HEK293 (cell line): ENCODE results near the gene PAXX.

Experiments
- EGR2 ChIP-seq: fragments of 450-650 bp; formaldehyde crosslinking; IDR thresholded peaks from 2 replicates; pipeline ENCODE4 v1.5.1; 2016; ENCODE audit warnings: low read depth, missing biosample characterization, missing genetic modification characterization
- GFI1B ChIP-seq: fragments of 450-650 bp; formaldehyde crosslinking; IDR thresholded peaks from 2 replicates; pipeline ENCODE4 v1.5.1; 2016; ENCODE audit warnings: missing biosample characterization, missing genetic modification characterization
- KLF9 ChIP-seq: fragments of 450-650 bp; formaldehyde crosslinking; IDR thresholded peaks from 2 replicates; pipeline ENCODE4 v1.5.1; 2016; ENCODE audit warnings: missing biosample characterization, missing genetic modification characterization, low read depth
- OSR2 ChIP-seq: fragments of 450-650 bp; formaldehyde crosslinking; IDR thresholded peaks from 2 replicates; pipeline ENCODE4 v1.5.1; 2016; ENCODE audit warnings: missing biosample characterization, missing genetic modification characterization
- SCRT2 ChIP-seq: fragments of 450-650 bp; formaldehyde crosslinking; IDR thresholded peaks from 2 replicates; pipeline ENCODE4 v1.5.1; 2016; ENCODE audit warnings: missing biosample characterization, missing genetic modification characterization
- ZNF10 ChIP-seq: fragments of 450-650 bp; formaldehyde crosslinking; IDR thresholded peaks from 2 replicates; pipeline ENCODE4 v1.5.1; 2017; ENCODE audit warnings: missing biosample characterization, missing genetic modification characterization
- ZNF155 ChIP-seq: fragments of 450-650 bp; formaldehyde crosslinking; IDR thresholded peaks from 2 replicates; pipeline ENCODE4 v1.5.1; 2016; ENCODE audit warnings: missing biosample characterization, missing genetic modification characterization
- ZNF174 ChIP-seq: fragments of 450-650 bp; formaldehyde crosslinking; IDR thresholded peaks from 2 replicates; pipeline ENCODE4 v1.5.0; 2017; ENCODE audit warnings: missing biosample characterization, mild to moderate bottlenecking, missing genetic modification characterization
- ZNF19 ChIP-seq: fragments of 450-650 bp; formaldehyde crosslinking; IDR thresholded peaks from 2 replicates; pipeline ENCODE4; 2016; ENCODE audit warnings: missing biosample characterization, missing genetic modification characterization, low read depth
- ZNF292 ChIP-seq: fragments of 450-650 bp; formaldehyde crosslinking; IDR thresholded peaks from 2 replicates; pipeline ENCODE4 v1.5.1; 2016; ENCODE audit warnings: low read depth, missing biosample characterization, missing genetic modification characterization, borderline replicate concordance
- ZNF555 ChIP-seq: fragments of 450-650 bp; formaldehyde crosslinking; conservative IDR thresholded peaks from 2 replicates; pipeline ENCODE4 v1.5.1; 2017; ENCODE audit warnings: missing biosample characterization, mild to moderate bottlenecking, missing genetic modification characterization, inconsistent platforms
- ZNF561 ChIP-seq: fragments of 450-650 bp; IDR thresholded peaks from 2 replicates; pipeline ENCODE4 v1.5.1; 2018; ENCODE audit warnings: missing biosample characterization, missing genetic modification characterization, borderline replicate concordance
- ZNF600 ChIP-seq: fragments of 450-650 bp; formaldehyde crosslinking; IDR thresholded peaks from 2 replicates; pipeline ENCODE4 v1.5.1; 2016; ENCODE audit warnings: missing biosample characterization, missing genetic modification characterization
- ZNF837 ChIP-seq: fragments of 450-650 bp; formaldehyde crosslinking; IDR thresholded peaks from 2 replicates; pipeline ENCODE4 v1.5.1; 2016; ENCODE audit warnings: missing biosample characterization, missing genetic modification characterization
- TF ChIP-seq, protein P1 (sequence below): fragments of 450-650 bp; formaldehyde crosslinking; IDR thresholded peaks from 2 replicates; pipeline ENCODE4 v1.5.1; 2016; ENCODE audit warnings: missing biosample characterization, missing genetic modification characterization
- TF ChIP-seq, protein P2 (sequence below): fragments of 450-650 bp; formaldehyde crosslinking; IDR thresholded peaks from 2 replicates; pipeline ENCODE4 v1.5.1; 2016; ENCODE audit warnings: missing biosample characterization, missing genetic modification characterization
- TF ChIP-seq, protein P3 (sequence below): fragments of 450-650 bp; formaldehyde crosslinking; IDR thresholded peaks from 2 replicates; pipeline ENCODE4 v1.5.1; 2016; ENCODE audit warnings: missing biosample characterization, missing genetic modification characterization
- TF ChIP-seq, protein P4 (sequence below): fragments of 450-650 bp; IDR thresholded peaks from 2 replicates; pipeline ENCODE4 v1.5.1; 2018; ENCODE audit warnings: missing biosample characterization, missing genetic modification characterization
- TF ChIP-seq, protein P5 (sequence below): fragments of 450-650 bp; formaldehyde crosslinking; IDR thresholded peaks from 2 replicates; pipeline ENCODE4 v1.5.1; 2016; ENCODE audit warnings: missing biosample characterization, missing genetic modification characterization
- TF ChIP-seq, protein P6 (sequence below): fragments of 450-650 bp; formaldehyde crosslinking; IDR thresholded peaks from 2 replicates; pipeline ENCODE4 v1.5.1; 2017; ENCODE audit warnings: missing biosample characterization, missing genetic modification characterization
- TF ChIP-seq, protein P7 (sequence below): fragments of 450-650 bp; formaldehyde crosslinking; optimal IDR thresholded peaks from 2 replicates; pipeline ENCODE3; 2016; ENCODE audit warnings: missing biosample characterization, mild to moderate bottlenecking, missing genetic modification characterization
- TF ChIP-seq, protein P8 (sequence below): fragments of 450-650 bp; formaldehyde crosslinking; IDR thresholded peaks from 2 replicates; pipeline ENCODE4 v1.5.1; 2016; ENCODE audit warnings: missing biosample characterization, missing genetic modification characterization, borderline replicate concordance

Gene PAXX

DNA sequence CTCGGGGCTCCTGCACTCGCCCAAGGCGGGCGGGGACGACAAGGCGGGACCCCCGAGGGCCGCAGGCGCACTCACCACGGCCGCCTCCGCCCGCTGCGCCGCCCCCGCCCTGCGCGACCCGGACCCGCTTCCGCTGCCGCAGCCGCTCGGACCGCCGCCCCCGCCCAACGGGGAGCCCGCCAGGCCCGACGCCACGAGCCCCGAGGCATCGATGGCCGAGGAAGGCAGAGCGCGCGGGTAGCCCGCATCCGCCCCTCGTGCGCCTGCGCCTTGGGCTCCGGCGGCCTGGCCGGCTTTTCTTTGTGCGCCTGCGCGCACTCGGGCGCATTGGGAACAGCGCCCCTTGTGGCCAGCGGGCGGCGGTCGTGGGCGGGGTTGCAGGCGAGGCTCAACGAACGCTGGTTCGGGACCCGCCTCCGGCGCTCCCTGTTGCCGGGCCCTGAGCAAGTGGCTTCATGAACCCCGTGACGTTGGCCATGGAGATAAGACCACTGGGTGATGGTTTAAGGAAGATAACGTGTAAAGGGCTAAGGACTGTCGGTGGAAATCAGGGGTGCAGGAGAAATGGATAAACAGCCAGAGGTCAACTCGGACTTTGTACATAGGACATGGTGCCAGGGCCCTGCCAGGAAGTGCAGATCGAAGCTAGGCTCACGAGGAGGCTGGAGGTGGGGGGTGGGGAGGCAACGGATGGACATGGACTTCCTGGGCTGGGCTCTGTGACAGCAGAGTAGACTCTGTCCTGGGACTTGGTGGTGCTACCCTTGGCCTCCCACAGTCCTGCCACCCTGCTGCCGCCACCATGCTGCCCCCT is 47.5 kb upstream of the PAXX start, which contains the start of the genes C8G and FBXW5 (continued):
- no peak for TF ChIP-seq OSR2 (tag by site-specific recombination)
- TF ChIP-seq GFI1B: no peak
- TF ChIP-seq, protein P1, sequence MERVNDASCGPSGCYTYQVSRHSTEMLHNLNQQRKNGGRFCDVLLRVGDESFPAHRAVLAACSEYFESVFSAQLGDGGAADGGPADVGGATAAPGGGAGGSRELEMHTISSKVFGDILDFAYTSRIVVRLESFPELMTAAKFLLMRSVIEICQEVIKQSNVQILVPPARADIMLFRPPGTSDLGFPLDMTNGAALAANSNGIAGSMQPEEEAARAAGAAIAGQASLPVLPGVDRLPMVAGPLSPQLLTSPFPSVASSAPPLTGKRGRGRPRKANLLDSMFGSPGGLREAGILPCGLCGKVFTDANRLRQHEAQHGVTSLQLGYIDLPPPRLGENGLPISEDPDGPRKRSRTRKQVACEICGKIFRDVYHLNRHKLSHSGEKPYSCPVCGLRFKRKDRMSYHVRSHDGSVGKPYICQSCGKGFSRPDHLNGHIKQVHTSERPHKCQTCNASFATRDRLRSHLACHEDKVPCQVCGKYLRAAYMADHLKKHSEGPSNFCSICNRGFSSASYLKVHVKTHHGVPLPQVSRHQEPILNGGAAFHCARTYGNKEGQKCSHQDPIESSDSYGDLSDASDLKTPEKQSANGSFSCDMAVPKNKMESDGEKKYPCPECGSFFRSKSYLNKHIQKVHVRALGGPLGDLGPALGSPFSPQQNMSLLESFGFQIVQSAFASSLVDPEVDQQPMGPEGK: peak; percentile 46; the same call in 1 of the 2 replicates
- peak; percentile 82 for TF ChIP-seq EGR2
- no peak for TF ChIP-seq ZNF555 (tag by site-specific recombination)
- TF ChIP-seq, protein P2, sequence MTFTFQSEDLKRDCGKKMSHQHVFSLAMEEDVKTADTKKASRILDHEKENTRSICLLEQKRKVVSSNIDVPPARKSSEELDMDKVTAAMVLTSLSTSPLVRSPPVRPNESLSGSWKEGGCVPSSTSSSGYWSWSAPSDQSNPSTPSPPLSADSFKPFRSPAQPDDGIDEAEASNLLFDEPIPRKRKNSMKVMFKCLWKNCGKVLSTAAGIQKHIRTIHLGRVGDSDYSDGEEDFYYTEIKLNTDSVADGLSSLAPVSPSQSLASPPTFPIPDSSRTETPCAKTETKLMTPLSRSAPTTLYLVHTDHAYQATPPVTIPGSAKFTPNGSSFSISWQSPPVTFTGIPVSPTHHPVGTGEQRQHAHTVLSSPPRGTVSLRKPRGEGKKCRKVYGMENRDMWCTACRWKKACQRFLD (tag by site-specific recombination): no peak
- TF ChIP-seq ZNF600 (tag by site-specific recombination): peak; percentile 49; the same call in 1 of the 2 replicates
- TF ChIP-seq ZNF837 (tag by site-specific recombination): no peak
- TF ChIP-seq, protein P3, sequence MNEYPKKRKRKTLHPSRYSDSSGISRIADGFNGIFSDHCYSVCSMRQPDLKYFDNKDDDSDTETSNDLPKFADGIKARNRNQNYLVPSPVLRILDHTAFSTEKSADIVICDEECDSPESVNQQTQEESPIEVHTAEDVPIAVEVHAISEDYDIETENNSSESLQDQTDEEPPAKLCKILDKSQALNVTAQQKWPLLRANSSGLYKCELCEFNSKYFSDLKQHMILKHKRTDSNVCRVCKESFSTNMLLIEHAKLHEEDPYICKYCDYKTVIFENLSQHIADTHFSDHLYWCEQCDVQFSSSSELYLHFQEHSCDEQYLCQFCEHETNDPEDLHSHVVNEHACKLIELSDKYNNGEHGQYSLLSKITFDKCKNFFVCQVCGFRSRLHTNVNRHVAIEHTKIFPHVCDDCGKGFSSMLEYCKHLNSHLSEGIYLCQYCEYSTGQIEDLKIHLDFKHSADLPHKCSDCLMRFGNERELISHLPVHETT (tag by site-specific recombination): peak; percentile 76; the same call in 1 of the 2 replicates
- no peak for TF ChIP-seq ZNF19 (tag by site-specific recombination)
- TF ChIP-seq, protein P4, sequence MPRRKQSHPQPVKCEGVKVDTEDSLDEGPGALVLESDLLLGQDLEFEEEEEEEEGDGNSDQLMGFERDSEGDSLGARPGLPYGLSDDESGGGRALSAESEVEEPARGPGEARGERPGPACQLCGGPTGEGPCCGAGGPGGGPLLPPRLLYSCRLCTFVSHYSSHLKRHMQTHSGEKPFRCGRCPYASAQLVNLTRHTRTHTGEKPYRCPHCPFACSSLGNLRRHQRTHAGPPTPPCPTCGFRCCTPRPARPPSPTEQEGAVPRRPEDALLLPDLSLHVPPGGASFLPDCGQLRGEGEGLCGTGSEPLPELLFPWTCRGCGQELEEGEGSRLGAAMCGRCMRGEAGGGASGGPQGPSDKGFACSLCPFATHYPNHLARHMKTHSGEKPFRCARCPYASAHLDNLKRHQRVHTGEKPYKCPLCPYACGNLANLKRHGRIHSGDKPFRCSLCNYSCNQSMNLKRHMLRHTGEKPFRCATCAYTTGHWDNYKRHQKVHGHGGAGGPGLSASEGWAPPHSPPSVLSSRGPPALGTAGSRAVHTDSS (tag by site-specific recombination): 0 out of 2 replicates have a peak, but pooled peaks have one; percentile 20
- TF ChIP-seq, protein P5, sequence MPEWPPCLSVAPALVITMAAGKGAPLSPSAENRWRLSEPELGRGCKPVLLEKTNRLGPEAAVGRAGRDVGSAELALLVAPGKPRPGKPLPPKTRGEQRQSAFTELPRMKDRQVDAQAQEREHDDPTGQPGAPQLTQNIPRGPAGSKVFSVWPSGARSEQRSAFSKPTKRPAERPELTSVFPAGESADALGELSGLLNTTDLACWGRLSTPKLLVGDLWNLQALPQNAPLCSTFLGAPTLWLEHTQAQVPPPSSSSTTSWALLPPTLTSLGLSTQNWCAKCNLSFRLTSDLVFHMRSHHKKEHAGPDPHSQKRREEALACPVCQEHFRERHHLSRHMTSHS (tag by site-specific recombination): no peak
- TF ChIP-seq SCRT2 (tag by site-specific recombination): peak; percentile 73
- TF ChIP-seq KLF9 (tag by site-specific recombination): peak; percentile 93
- TF ChIP-seq, protein P6, sequence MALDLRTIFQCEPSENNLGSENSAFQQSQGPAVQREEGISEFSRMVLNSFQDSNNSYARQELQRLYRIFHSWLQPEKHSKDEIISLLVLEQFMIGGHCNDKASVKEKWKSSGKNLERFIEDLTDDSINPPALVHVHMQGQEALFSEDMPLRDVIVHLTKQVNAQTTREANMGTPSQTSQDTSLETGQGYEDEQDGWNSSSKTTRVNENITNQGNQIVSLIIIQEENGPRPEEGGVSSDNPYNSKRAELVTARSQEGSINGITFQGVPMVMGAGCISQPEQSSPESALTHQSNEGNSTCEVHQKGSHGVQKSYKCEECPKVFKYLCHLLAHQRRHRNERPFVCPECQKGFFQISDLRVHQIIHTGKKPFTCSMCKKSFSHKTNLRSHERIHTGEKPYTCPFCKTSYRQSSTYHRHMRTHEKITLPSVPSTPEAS (tag by site-specific recombination): no peak
- TF ChIP-seq, protein P7, sequence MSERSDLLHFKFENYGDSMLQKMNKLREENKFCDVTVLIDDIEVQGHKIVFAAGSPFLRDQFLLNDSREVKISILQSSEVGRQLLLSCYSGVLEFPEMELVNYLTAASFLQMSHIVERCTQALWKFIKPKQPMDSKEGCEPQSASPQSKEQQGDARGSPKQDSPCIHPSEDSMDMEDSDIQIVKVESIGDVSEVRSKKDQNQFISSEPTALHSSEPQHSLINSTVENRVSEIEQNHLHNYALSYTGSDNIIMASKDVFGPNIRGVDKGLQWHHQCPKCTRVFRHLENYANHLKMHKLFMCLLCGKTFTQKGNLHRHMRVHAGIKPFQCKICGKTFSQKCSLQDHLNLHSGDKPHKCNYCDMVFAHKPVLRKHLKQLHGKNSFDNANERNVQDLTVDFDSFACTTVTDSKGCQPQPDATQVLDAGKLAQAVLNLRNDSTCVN (tag by site-specific recombination): peak; percentile 56
- TF ChIP-seq ZNF10 (tag by site-specific recombination): no peak
- TF ChIP-seq ZNF561 (tag by site-specific recombination): 0 out of 2 replicates have a peak, but pooled peaks have one; percentile 68
- TF ChIP-seq ZNF292 (tag by site-specific recombination): no peak
- TF ChIP-seq ZNF155 (tag by site-specific recombination): no peak
- TF ChIP-seq, protein P8, sequence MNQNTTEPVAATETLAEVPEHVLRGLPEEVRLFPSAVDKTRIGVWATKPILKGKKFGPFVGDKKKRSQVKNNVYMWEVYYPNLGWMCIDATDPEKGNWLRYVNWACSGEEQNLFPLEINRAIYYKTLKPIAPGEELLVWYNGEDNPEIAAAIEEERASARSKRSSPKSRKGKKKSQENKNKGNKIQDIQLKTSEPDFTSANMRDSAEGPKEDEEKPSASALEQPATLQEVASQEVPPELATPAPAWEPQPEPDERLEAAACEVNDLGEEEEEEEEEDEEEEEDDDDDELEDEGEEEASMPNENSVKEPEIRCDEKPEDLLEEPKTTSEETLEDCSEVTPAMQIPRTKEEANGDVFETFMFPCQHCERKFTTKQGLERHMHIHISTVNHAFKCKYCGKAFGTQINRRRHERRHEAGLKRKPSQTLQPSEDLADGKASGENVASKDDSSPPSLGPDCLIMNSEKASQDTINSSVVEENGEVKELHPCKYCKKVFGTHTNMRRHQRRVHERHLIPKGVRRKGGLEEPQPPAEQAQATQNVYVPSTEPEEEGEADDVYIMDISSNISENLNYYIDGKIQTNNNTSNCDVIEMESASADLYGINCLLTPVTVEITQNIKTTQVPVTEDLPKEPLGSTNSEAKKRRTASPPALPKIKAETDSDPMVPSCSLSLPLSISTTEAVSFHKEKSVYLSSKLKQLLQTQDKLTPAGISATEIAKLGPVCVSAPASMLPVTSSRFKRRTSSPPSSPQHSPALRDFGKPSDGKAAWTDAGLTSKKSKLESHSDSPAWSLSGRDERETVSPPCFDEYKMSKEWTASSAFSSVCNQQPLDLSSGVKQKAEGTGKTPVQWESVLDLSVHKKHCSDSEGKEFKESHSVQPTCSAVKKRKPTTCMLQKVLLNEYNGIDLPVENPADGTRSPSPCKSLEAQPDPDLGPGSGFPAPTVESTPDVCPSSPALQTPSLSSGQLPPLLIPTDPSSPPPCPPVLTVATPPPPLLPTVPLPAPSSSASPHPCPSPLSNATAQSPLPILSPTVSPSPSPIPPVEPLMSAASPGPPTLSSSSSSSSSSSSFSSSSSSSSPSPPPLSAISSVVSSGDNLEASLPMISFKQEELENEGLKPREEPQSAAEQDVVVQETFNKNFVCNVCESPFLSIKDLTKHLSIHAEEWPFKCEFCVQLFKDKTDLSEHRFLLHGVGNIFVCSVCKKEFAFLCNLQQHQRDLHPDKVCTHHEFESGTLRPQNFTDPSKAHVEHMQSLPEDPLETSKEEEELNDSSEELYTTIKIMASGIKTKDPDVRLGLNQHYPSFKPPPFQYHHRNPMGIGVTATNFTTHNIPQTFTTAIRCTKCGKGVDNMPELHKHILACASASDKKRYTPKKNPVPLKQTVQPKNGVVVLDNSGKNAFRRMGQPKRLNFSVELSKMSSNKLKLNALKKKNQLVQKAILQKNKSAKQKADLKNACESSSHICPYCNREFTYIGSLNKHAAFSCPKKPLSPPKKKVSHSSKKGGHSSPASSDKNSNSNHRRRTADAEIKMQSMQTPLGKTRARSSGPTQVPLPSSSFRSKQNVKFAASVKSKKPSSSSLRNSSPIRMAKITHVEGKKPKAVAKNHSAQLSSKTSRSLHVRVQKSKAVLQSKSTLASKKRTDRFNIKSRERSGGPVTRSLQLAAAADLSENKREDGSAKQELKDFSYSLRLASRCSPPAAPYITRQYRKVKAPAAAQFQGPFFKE (tag by site-specific recombination): peak; percentile 58; the same call in 1 of the 2 replicates
- TF ChIP-seq ZNF174: no peak
